ENCODE measurements around the gene DCP1B. TPM values are rescaled to one million over a fixed set of nuclear protein-coding genes. Genes with fewer than 3 reads are reported as not detected.
"Not testable (repeated sequence)": the region's sequence is repeated elsewhere in the genome, so short reads cannot be mapped to it uniquely, and the experiment has no call there.

Gene DCP1B
- total RNA-seq, 2 donors from 2014 or later: 9.7 to 10.5 TPM

DNA sequence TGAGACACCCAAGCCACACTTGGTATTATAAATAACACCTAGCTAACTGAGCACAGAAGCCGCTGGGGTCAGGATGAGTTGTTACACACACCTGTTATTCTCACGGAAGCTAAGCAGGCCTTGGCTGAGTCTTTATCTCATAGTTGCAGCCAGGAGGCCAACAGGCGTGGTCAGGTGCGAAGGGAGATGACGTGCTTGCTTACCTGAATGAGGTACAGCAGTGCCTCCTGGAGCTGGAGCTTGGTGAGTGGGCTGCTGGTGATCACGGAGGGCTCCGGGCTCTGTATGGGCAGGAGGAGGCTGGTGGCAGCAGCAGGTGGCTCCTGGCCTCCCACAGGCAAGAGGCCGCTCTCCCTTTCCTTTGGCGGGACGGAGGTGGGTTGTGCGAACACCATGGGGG is 55.4 kb downstream of the DCP1B start:
- Mint-ChIP-seq H3K4me1 (peaks cover 3% of the 10 kb centered on the region), H3K36me3 (ENCODE audit: low read depth) (peaks cover 5% of the 10 kb centered on the region), H3K27me3 (no peaks in the 10 kb centered on the region), H3K27ac (peak overlapping the region; percentile 63), H3K4me3 (no peak overlapping the region)
- no peaks in the 10 kb centered on the region for H3K9me3 ChIP-seq (ENCODE audit: control insufficient read depth, low read length, poor library complexity, severe bottlenecking)
- no peak for DNase-seq
- no peak for ATAC-seq

DNA sequence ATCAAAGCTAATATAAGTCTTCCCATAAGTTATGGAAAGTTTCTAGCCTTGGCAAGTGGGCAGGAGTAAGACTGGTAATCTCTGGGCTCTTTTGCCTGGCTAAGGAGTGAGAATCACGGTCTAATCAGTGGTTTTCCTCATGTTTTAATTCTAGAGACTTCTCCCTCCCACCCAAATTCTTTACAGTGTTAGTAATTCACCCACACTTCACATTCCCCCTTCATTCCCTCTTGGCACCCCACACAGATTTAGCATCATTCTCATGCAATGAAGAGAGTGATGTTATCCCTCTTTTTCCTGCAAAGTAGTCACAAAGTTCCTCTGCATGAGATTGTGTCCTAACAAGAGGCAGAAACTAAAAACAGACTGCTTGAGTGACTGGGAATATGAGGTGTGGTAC is 57.2 kb downstream of the DCP1B start:
- H3K4me3 Mint-ChIP-seq: no peak overlapping the region
- peaks cover 9% of the 10 kb centered on the region for H3K36me3 Mint-ChIP-seq (ENCODE audit: low read depth)
- H3K9me3 ChIP-seq (ENCODE audit: control insufficient read depth, low read length, poor library complexity, severe bottlenecking): no peaks in the 10 kb centered on the region
- no peak for DNase-seq
- H3K4me1 Mint-ChIP-seq: peaks cover 7% of the 10 kb centered on the region
- no peak overlapping the region for H3K27ac Mint-ChIP-seq
- ATAC-seq: no peak
- no peaks in the 10 kb centered on the region for H3K27me3 Mint-ChIP-seq

DNA sequence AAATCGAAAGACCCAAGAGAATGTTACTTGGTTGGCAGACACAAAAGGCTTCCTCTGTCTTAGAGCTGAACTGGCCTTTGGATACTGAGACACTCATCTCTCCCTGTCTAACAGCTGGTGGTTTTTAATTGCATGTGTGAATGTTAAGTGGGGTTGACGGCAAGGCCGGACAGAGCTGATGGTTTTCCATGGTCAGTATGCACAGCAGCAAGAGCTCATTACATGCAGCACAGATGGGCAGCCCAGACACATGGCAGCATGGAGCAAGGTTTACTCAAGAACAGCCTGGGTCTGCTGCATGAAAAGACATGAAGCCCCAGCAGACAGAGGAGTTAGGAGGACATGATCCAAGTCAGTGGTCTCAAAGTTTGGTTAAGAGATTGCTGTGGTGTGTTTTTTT is 58.0 kb downstream of the DCP1B start:
- Mint-ChIP-seq H3K36me3 (ENCODE audit: low read depth) (peaks cover 14% of the 10 kb centered on the region), H3K27ac (no peak overlapping the region), H3K4me3 (no peak overlapping the region), H3K4me1 (peaks cover 10% of the 10 kb centered on the region), H3K27me3 (no peaks in the 10 kb centered on the region)
- DNase-seq (no peak), ATAC-seq (no peak)
- H3K9me3 ChIP-seq (ENCODE audit: control insufficient read depth, low read length, poor library complexity, severe bottlenecking): no peaks in the 10 kb centered on the region

DNA sequence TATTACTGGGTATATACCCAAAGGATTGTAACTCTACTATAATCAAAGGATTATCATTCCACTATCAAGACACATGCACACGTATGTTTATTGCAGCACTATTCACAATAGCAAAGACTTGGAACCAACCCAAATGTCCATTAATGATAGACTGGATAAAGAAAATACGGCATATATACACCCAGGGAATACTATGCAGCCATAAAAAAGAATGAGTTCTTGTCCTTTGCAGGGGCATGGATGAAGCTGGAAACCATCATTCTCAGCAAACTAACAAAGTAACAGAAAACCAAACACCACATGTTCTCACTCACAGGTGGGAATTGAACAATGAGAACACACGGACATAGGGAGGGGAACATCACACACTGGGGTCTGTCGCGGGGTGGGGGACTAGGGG is 58.8 kb downstream of the DCP1B start:
- not testable (repeated sequence) for ATAC-seq; H3K27ac Mint-ChIP-seq; H3K4me3 Mint-ChIP-seq; H3K4me1 Mint-ChIP-seq; H3K27me3 Mint-ChIP-seq; DNase-seq; H3K9me3 ChIP-seq (ENCODE audit: control insufficient read depth, low read length, poor library complexity, severe bottlenecking)
- peaks cover 16% of the 10 kb centered on the region for H3K36me3 Mint-ChIP-seq (ENCODE audit: low read depth)

DNA sequence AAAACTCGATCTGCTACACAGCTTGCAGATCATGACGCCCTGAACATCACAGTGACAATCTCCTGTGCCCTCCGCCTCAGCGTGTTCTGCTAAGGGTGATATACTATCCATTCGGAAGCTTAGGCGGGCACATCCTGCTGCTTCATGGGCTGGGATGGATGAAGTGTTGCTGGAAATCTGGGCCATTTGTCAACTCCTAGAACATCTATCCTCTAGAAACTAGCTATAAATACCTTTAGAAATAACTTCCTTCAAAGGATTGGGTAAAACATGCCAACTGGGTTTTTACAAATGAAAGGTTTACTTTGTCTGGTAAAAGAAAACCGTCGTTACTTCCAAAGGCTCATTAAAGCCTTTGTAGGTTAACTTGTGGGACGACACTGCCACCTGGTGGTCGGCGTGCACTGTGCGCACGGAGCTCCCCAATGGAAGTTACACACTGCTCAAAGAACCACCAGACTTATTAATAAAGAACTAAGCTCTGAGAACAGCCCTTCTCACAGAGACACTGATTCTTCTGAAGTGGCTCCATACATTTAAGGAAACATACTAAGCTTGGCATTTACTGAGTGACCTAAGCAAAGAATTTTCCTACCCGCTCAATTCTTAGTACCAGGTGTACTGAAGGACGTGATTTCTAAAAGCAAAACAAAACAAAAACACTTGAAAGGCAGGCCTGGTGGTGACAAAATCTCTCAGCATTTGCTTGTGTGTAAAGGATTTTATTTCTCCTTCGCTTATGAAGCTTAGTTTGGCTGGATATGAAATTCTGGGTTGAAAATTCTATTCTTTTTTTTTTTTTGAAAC is 64.3 kb downstream of the DCP1B start:
- DNase-seq (peak; percentile 75 to 92 (median 82)), ATAC-seq (peak; percentile 99)
- Mint-ChIP-seq H3K27me3 (no peaks in the 10 kb centered on the region), H3K36me3 (ENCODE audit: low read depth) (peaks cover 16% of the 10 kb centered on the region), H3K4me3 (no peak overlapping the region), H3K27ac (peak overlapping the region; percentile 67), H3K4me1 (peaks cover 16% of the 10 kb centered on the region)
- H3K9me3 ChIP-seq (ENCODE audit: control insufficient read depth, low read length, poor library complexity, severe bottlenecking): no peaks in the 10 kb centered on the region

DNA sequence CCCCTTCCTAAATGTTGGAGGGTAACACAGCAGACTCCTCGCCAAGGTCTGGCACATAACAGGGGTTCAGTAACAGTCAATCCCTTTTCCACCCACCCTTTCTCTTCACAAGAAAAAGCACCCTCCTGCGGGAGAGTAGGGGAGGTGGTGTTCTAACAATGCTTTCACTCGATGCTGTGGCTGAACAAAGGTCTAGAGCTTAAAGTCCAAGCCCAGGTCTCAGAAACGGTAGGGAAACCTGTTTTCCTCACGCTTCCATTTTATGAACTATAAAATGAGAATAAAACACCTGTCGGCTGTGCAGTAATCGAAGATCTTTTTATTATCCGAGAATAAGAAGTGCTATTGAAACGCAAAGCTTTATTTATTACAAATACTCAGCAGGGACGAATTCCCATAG is 64.9 kb downstream of the DCP1B start:
- ATAC-seq (no peak), DNase-seq (no peak)
- Mint-ChIP-seq H3K4me3 (no peak overlapping the region), H3K27ac (no peak overlapping the region), H3K36me3 (ENCODE audit: low read depth) (peaks cover 16% of the 10 kb centered on the region), H3K27me3 (no peaks in the 10 kb centered on the region), H3K4me1 (peaks cover 16% of the 10 kb centered on the region)
- no peaks in the 10 kb centered on the region for H3K9me3 ChIP-seq (ENCODE audit: control insufficient read depth, low read length, poor library complexity, severe bottlenecking)

DNA sequence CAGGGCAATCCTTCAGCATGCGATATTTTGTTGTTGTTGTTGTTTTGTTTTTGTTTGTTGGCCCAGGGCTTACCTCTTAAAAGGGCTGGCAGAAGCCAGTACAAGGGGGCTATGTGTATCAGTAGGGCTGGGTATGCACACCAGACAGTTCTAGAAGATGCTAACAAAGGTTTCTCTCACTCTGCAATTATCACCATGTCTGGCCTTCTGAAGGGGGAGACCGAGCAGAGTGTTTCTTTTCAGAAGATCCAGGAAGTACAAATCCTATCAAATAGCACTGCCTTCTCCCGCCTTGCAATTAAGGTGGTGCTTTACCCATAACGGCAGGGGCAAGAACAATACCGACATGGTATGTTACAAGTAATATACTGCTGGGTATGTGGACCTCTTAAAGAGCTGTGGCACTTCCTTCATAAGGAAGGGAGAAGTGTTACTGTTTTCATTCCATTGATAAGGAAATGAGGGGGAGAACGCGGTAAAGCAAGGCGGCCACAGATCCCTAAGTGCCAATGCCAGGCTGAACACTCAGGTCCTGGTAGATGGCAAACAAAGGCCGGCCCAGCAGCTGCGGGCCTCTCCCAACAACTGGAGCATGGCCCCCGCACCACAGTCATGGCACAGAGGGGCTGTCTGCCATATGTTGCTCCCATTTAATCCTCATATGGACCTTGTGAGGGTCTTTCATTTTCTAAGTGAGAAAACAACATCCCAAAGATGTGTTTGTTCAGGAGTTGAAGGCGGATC is 66.6 kb downstream of the DCP1B start:
- no peak for ATAC-seq
- H3K27ac Mint-ChIP-seq: no peak overlapping the region
- DNase-seq: no peak

DNA sequence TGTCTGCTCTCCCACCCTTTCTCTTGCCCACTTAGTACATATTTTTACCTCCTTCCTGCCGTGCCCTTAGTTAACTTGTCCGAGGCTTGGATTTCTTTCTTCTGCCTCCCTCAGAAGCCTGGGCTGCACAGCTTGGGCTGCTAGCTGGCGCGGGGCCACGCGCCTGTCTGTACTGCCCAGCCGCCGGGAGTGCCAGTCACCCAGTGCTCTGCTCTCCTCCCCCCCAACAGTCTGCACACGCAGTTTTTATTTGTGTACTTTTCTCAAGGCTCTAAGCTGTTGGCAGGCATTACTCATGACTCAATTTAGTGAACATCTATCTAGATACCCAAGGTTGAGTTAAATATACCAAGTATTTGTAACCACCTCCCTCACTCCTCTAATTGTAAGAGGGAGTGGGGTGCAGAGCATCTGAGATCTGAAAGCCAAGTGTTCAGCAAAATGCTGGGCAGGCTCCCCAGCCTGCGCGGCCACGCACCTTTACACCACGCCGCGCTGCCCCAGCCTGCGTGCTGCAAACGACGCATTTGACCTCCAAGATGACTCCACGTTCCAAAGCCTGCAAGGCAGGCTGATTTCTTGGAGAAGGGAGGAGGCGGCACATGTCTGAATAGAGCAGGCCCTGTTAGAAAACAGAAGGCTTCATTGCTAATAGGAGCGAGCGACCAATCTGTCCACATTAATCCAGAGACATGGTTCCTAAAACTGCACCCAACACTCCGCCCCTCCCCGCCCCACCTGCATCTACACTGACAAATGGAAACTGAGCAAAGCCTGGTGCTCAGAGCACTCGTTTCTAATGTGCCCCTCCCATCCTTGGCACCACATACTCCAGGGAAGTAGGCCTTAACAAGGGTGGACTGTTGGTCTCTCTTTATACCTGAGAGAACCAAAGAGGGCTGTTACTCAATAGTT is 67.6 kb downstream of the DCP1B start:
- no peak overlapping the region for H3K4me3 Mint-ChIP-seq

More for the DNA sequence above, 66.6 kb downstream of the DCP1B start:
- Mint-ChIP-seq H3K27me3 (no peaks in the 10 kb centered on the region), H3K4me3 (no peak overlapping the region), H3K4me1 (peaks cover 13% of the 10 kb centered on the region), H3K36me3 (ENCODE audit: low read depth) (peaks cover 12% of the 10 kb centered on the region)
- H3K9me3 ChIP-seq (ENCODE audit: control insufficient read depth, low read length, poor library complexity, severe bottlenecking): no peaks in the 10 kb centered on the region

DNA sequence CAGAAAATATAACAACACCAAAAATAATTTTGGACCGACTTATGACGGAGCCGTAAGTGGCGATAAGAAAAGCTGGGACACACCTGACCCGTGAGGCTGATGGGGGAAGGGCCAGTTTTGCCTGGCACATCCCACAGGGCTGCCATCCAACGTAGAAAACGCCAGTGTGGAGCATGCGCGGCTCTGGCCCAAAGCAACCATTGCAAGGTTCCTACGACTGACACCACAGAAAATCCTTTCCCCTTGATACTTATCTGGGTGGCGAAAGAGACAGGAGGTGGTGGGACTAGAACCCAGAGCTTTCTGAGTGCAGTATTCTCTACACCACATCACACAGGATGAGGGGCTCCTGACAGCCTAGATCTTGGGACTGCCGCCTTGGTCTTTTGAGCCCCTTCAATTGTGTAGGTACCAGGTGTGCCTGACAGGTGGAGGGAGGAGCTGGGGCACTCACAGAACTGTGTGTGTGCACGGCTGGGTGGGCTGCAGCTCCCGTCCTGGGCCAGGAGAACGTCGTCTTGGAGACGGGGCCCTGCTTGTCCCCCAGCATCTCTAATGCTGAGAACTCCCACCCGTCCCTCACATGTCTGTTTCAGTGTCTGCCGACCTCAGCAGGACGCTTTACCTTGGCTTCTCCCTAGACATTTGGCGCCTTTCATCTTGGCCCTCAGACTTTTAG is 68.4 kb downstream of the DCP1B start:
- DNase-seq: no peak
- no peak overlapping the region for H3K4me3 Mint-ChIP-seq
- H3K27ac Mint-ChIP-seq: peak overlapping the region; percentile 27

More for the DNA sequence above, 67.6 kb downstream of the DCP1B start:
- Mint-ChIP-seq H3K4me1 (peaks cover 10% of the 10 kb centered on the region), H3K36me3 (ENCODE audit: low read depth) (peaks cover 8% of the 10 kb centered on the region), H3K27me3 (no peaks in the 10 kb centered on the region), H3K27ac (peak overlapping the region; percentile 27)
- ATAC-seq: no peak
- H3K9me3 ChIP-seq (ENCODE audit: control insufficient read depth, low read length, poor library complexity, severe bottlenecking): no peaks in the 10 kb centered on the region
- DNase-seq: no peak

DNA sequence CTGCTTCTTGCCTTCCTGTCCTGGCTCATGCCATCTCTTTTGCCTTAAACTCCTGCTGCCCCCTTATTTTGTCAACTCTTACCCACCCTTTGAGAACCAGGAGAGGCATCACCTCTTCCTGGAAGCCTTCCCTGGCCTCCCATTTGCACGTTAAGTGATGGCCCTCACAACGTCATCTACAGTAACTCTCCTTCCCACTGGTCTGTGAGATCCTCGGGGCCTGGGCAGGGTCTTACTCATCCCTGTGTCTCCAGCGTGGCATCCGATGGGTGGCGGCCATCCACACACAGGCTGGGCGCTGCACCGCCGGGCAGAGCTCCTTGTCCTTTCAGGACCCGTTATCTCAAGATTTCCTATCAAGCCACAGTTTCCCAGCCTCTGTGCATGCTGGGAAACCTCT is 69.0 kb downstream of the DCP1B start:
- Mint-ChIP-seq H3K27me3 (no peaks in the 10 kb centered on the region), H3K36me3 (ENCODE audit: low read depth) (peaks cover 5% of the 10 kb centered on the region), H3K27ac (no peak overlapping the region), H3K4me1 (peaks cover 11% of the 10 kb centered on the region), H3K4me3 (no peak overlapping the region)
- ATAC-seq: no peak
- no peak for DNase-seq
- H3K9me3 ChIP-seq (ENCODE audit: control insufficient read depth, low read length, poor library complexity, severe bottlenecking): no peaks in the 10 kb centered on the region

More for the DNA sequence above, 68.4 kb downstream of the DCP1B start:
- Mint-ChIP-seq H3K4me1 (peaks cover 10% of the 10 kb centered on the region), H3K36me3 (ENCODE audit: low read depth) (peaks cover 5% of the 10 kb centered on the region), H3K27me3 (no peaks in the 10 kb centered on the region)
- no peak for ATAC-seq
- H3K9me3 ChIP-seq (ENCODE audit: control insufficient read depth, low read length, poor library complexity, severe bottlenecking): no peaks in the 10 kb centered on the region

DNA sequence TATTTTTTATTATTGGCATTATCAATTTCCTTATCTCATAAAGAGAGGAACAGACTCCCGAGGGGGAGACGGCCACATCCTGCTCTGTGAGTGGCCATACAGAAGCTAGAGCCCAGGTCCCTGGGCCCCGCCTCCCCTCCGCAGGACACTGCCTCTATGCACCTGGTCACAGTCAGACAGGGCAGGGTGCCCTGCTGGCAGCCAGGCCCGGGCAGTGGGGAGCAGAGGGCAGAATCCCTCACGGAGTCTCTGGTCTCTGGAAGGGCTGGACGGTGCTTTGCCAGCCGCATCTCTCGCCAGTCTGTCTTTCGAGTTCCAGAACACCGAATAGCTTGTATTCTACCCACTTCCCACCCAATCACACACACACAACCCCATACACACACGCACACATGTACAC is 69.4 kb downstream of the DCP1B start:
- Mint-ChIP-seq H3K4me1 (peaks cover 11% of the 10 kb centered on the region), H3K4me3 (no peak overlapping the region), H3K27me3 (no peaks in the 10 kb centered on the region), H3K27ac (no peak overlapping the region), H3K36me3 (ENCODE audit: low read depth) (peaks cover 5% of the 10 kb centered on the region)
- DNase-seq: no peak
- ATAC-seq: no peak
- H3K9me3 ChIP-seq (ENCODE audit: control insufficient read depth, low read length, poor library complexity, severe bottlenecking): no peaks in the 10 kb centered on the region

DNA sequence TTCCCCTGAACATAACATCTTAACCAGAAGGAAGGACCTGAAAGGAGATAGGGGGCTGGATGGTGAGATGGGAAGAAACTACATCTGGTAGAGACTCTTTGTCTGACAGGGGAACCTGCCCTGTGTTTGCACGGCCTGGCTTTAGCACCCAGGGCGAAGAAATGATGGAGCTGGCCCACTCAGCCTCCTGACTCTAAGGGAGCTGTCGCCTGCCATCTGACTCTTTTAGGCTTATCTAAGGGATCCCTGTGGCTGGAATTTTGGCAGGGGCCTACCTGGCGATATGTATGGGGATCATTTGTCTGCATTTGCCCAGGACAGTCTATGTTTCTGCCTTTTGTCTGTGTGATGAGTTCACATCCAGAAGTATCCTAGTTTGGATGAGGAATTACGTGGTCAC is 70.2 kb downstream of the DCP1B start:
- ATAC-seq: no peak
- Mint-ChIP-seq H3K36me3 (ENCODE audit: low read depth) (peaks cover 5% of the 10 kb centered on the region), H3K4me3 (no peak overlapping the region), H3K27me3 (no peaks in the 10 kb centered on the region), H3K27ac (no peak overlapping the region), H3K4me1 (peaks cover 14% of the 10 kb centered on the region)
- H3K9me3 ChIP-seq (ENCODE audit: control insufficient read depth, low read length, poor library complexity, severe bottlenecking): no peaks in the 10 kb centered on the region
- DNase-seq: no peak
